Measurements from ENCODE around the gene TPM2. TPM values are rescaled to one million over a fixed set of nuclear protein-coding genes. Genes with fewer than 3 reads are reported as not detected.
A peak's percentile ranks its signal among the peaks of the same experiment; 100 is the strongest.

Gene TPM2
- total RNA-seq, 4 donors from 2014 or later, result 7,572 to 13,568 (median 12,084) TPM

GRCh38 chr9:35664531-35665470 lies 24.9 kb downstream of the TPM2 start, which contains the start of gene ARHGEF39:
Gene ARHGEF39 (minus strand): TSS chr9:35665195. CDS start chr9:35665169, 26 bp downstream.
- WGBS, 2 donors (ENCODE audit: low coverage in 1 of 2), result no CpG with 5 or more reads among the region's 58 CpGs
- peaks cover 0 to 66% (median 17%) of the 10 kb centered on the region in 3 donors for H3K4me1 ChIP-seq
- ATAC-seq, result peak; percentile 78

GRCh38 chr9:35662437-35662836 lies 27.3 kb downstream of the TPM2 start:
- H3K36me3 ChIP-seq, result peaks cover 0 to 11% of the 10 kb centered on the region in 2 donors
- TF ChIP-seq POLR2AphosphoS5 (IDR thresholded peaks at IDR 0.05) (peak; percentile 21), CTCF (IDR thresholded peaks at IDR 0.05) (no peak), POLR2A (IDR thresholded peaks at IDR 0.05) (no peak)
- peak overlapping the region; percentile 94 to 100 (median 100) for H3K27ac ChIP-seq
- H3K4me1 ChIP-seq, result peaks cover 0 to 78% (median 17%) of the 10 kb centered on the region in 3 donors
- H3K9me3 ChIP-seq, result no peaks in the 10 kb centered on the region
- H3K4me3 ChIP-seq, result no peak overlapping the region
- no peaks in the 10 kb centered on the region for H3K27me3 ChIP-seq
- 84 to 91% methylated on average over 4 to 5 of the region's 7 CpGs for WGBS, 2 donors (ENCODE audit: low coverage in 1 of 2)
- no peak for ATAC-seq

More at GRCh38 chr9:35664531-35665470, 24.9 kb downstream of the TPM2 start, which contains the start of gene ARHGEF39:
- TF ChIP-seq POLR2A (IDR thresholded peaks at IDR 0.05) (peak in 1 of 2 donors; percentile 27), POLR2AphosphoS5 (IDR thresholded peaks at IDR 0.05) (peak; percentile 64), CTCF (IDR thresholded peaks at IDR 0.05) (peak in 3 of 4 experiments; percentile 16 to 37 (median 27)), EP300 (IDR thresholded peaks at IDR 0.05) (no peak)
- Histone ChIP-seq H3K36me3 (peaks cover 0 to 11% of the 10 kb centered on the region in 2 donors), H3K27me3 (no peaks in the 10 kb centered on the region), H3K4me3 (peak within 1 kb of the TSS; percentile 16 to 60), H3K27ac (peak within 1 kb of the TSS; percentile 94 to 100 (median 100)), H3K9me3 (no peaks in the 10 kb centered on the region)

GRCh38 chr9:35661756-35662350 lies 27.9 kb downstream of the TPM2 start:
- no peak for TF ChIP-seq EP300 (IDR thresholded peaks at IDR 0.05)
- no peak for TF ChIP-seq CTCF (IDR thresholded peaks at IDR 0.05)
- TF ChIP-seq POLR2A (IDR thresholded peaks at IDR 0.05), result no peak
- peak; percentile 29 for TF ChIP-seq POLR2AphosphoS5 (IDR thresholded peaks at IDR 0.05)
- peaks cover 0 to 11% of the 10 kb centered on the region in 2 donors for H3K36me3 ChIP-seq
- H3K27ac ChIP-seq, result peak overlapping the region; percentile 94 to 100 (median 100)
- H3K4me3 ChIP-seq, result no peak overlapping the region
- 8 to 29% methylated on average over 1 of the region's 3 CpGs for WGBS, 2 donors (ENCODE audit: low coverage in 1 of 2)
- H3K4me1 ChIP-seq, result peaks cover 0 to 84% (median 17%) of the 10 kb centered on the region in 3 donors
- H3K9me3 ChIP-seq, result no peaks in the 10 kb centered on the region
- no peak for ATAC-seq
- no peaks in the 10 kb centered on the region for H3K27me3 ChIP-seq

GRCh38 chr9:35660966-35661415 lies 28.7 kb downstream of the TPM2 start:
- peak overlapping the region in 1 of 2 donors; percentile 97 for H3K4me3 ChIP-seq
- peaks cover 0 to 11% of the 10 kb centered on the region in 2 donors for H3K36me3 ChIP-seq
- peak overlapping the region; percentile 94 to 100 (median 100) for H3K27ac ChIP-seq
- ATAC-seq, result peak; percentile 3
- WGBS, 2 donors (ENCODE audit: low coverage in 1 of 2), result 2 to 37% methylated on average over 7 to 8 of the region's 9 CpGs
- peak in 3 of 4 experiments; percentile 48 to 74 (median 62) for TF ChIP-seq CTCF (IDR thresholded peaks at IDR 0.05)
- TF ChIP-seq EP300 (IDR thresholded peaks at IDR 0.05), result no peak
- peak; percentile 74 for TF ChIP-seq POLR2AphosphoS5 (IDR thresholded peaks at IDR 0.05)
- peak; percentile 46 to 62 for TF ChIP-seq POLR2A (IDR thresholded peaks at IDR 0.05)
- no peaks in the 10 kb centered on the region for H3K9me3 ChIP-seq
- H3K4me1 ChIP-seq, result peaks cover 0 to 85% (median 17%) of the 10 kb centered on the region in 3 donors
- no peaks in the 10 kb centered on the region for H3K27me3 ChIP-seq

All from gastroesophageal sphincter (tissue), 4 donors.